Esophagus muscularis mucosa (tissue), 3 donors: ENCODE results near the gene CNTN5.

Experiments used
- CTCF ChIP-seq, 3 experiments: fragments of 200-600 bp in 2 of 3; fragments of 450-650 bp in 1 of 3; sonication (generic) in 2 of 3; IDR thresholded peaks; one replicate each; pipeline ENCODE4 v1.5.1; 2017 to 2019; ENCODE audit warnings: antibody characterized with exemption in 3 of 3, mild to moderate bottlenecking in 2 of 3, moderate library complexity in 1 of 3
- POLR2A ChIP-seq: fragments of 450-650 bp; IDR thresholded peaks from one replicate; pipeline ENCODE4 v1.6.1; 2017; ENCODE audit warnings: antibody characterized with exemption, moderate library complexity, mild to moderate bottlenecking, low read depth

- TF ChIP-seq CTCF (IDR thresholded peaks at IDR 0.05) (no peak), POLR2A (no peak)
Observed at GRCh38 chr11:99593197-99593596, 572.4 kb downstream of the CNTN5 start.
